Kidney (tissue), 14 donors: ENCODE results near the gene NDRG2. TPM values are rescaled to one million over a fixed set of nuclear protein-coding genes. Genes with fewer than 3 reads are reported as not detected.

Experiments used
- DNase-seq, 5 donors: peaks; one replicate each; pipeline ENCODE4 v3.0.0-alpha.2; 2013 to 2020
- FAIRE-seq: peaks from 2 replicates; lab custom pipeline; 2012; peaks lifted over from hg19 to GRCh38; lab: Jason Lieb, UNC
- H3K27ac ChIP-seq, 2 donors: one replicate each; pipeline ENCODE4 v1.7.0; 2013; ENCODE audit warnings: low read depth in 2 of 2, low read length in 2 of 2, inconsistent platforms in 1 of 2
- H3K27me3 ChIP-seq: one replicate; pipeline ENCODE4 v1.7.1; 2013; ENCODE audit warnings: low read length, inconsistent platforms; ENCODE audit not compliant: control insufficient read depth, insufficient read depth
- H3K36me3 ChIP-seq, 3 donors: one replicate each; pipeline versions ENCODE4 v1.7.0 to v1.7.1; 2013; ENCODE audit warnings: low read length in 3 of 3, control low read depth in 1 of 3, inconsistent platforms in 1 of 3; ENCODE audit not compliant: insufficient read depth in 3 of 3, control insufficient read depth in 2 of 3
- H3K4me1 ChIP-seq, 3 donors: one replicate each; pipeline versions ENCODE4 v1.7.0 to v1.7.1; 2013; ENCODE audit warnings: low read length in 3 of 3, inconsistent platforms in 1 of 3, low read depth in 1 of 3; ENCODE audit not compliant: control insufficient read depth in 2 of 3, insufficient read depth in 2 of 3
- H3K4me3 ChIP-seq, 3 donors: one replicate each; pipeline versions ENCODE4 v1.7.0 to v1.8.1; 2013; ENCODE audit warnings: low read length in 3 of 3, control low read depth in 1 of 3, inconsistent platforms in 1 of 3
- H3K9ac ChIP-seq, 3 donors: one replicate each; pipeline versions ENCODE4 v1.7.0 to v1.7.1; 2013; ENCODE audit warnings: low read length in 3 of 3, control low read depth in 1 of 3, inconsistent platforms in 1 of 3
- H3K9me3 ChIP-seq, 3 donors: one replicate each; pipeline versions ENCODE4 v1.7.0 to v1.7.1; 2013; ENCODE audit warnings: low read length in 3 of 3, control low read depth in 1 of 3, inconsistent platforms in 1 of 3; ENCODE audit not compliant: control insufficient read depth in 2 of 3, insufficient read depth in 1 of 3
- intact Hi-C: fragments of 100-400 bp; cut with DNase I; formaldehyde crosslinking; loops from one replicate; pipeline ENCODE4 v1.11.1; 2022
- polyA plus RNA-seq: library from polyadenylated mRNA; stranded (reverse); fragments of 350-450 nt; fragmentation: Illumina TruSeq; extraction: RNeasy Lipid Tissue Mini Kit (QIAGEN cat#74804); gene quantifications from one replicate; pipeline ENCODE4 v1.2.3, GENCODE V29; 2014; ENCODE audit warnings: low read depth, low replicate concordance; ENCODE audit not compliant: insufficient read depth
- total RNA-seq: library from RNA; stranded (reverse); fragmentation: NEBNext Ultra II Directional; extraction: Animal tissue kit (Norgen Biotek cat#: 25700); gene quantifications from one replicate; pipeline ENCODE4 v1.2.1, GENCODE V29; 2021
- TF ChIP-seq, protein P1 (sequence below): IDR thresholded peaks from 3 replicates; pipeline ENCODE4 v1.5.1; 2012; ENCODE audit warnings: mild to moderate bottlenecking, moderate library complexity, borderline replicate concordance; ENCODE audit not compliant: insufficient read depth; ENCODE audit errors: extremely low read depth
- donor health status: control.
- donor health status: control.
- donor health status: control.
- donor health status: control.
- donor health status: control.
- donor health status: DM: yes; HTN: yes; CAD: no.
- donor health status: Normal renal cell carcinoma (clear cell type).

The NDRG2 gene
- total and polyA plus RNA-seq, 2 donors from 2014 or later: 86.2 to 209 TPM

GRCh38 chr14:21057803-21058675 is 33.2 kb upstream of the NDRG2 start, which contains the start of gene RNASE8:
RNASE8 (plus strand) TSS chr14:21057822; CDS start chr14:21057893, 71 bp downstream.
- H3K4me1 ChIP-seq: peaks cover under 1 to 21% (median 5%) of the 10 kb centered on the region in 3 donors
- TF ChIP-seq, protein P1, sequence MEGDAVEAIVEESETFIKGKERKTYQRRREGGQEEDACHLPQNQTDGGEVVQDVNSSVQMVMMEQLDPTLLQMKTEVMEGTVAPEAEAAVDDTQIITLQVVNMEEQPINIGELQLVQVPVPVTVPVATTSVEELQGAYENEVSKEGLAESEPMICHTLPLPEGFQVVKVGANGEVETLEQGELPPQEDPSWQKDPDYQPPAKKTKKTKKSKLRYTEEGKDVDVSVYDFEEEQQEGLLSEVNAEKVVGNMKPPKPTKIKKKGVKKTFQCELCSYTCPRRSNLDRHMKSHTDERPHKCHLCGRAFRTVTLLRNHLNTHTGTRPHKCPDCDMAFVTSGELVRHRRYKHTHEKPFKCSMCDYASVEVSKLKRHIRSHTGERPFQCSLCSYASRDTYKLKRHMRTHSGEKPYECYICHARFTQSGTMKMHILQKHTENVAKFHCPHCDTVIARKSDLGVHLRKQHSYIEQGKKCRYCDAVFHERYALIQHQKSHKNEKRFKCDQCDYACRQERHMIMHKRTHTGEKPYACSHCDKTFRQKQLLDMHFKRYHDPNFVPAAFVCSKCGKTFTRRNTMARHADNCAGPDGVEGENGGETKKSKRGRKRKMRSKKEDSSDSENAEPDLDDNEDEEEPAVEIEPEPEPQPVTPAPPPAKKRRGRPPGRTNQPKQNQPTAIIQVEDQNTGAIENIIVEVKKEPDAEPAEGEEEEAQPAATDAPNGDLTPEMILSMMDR: no peak
- H3K27ac ChIP-seq: no peak within 1 kb of the TSS
- H3K36me3 ChIP-seq: no peaks in the 10 kb centered on the region
- DNase-seq (no peak), FAIRE-seq (no peak)
- no peak within 1 kb of the TSS for H3K4me3 ChIP-seq
- intact Hi-C loops: no loop called here
- H3K9me3 ChIP-seq: no peaks in the 10 kb centered on the region
- no peaks in the 10 kb centered on the region for H3K27me3 ChIP-seq
- H3K9ac ChIP-seq: no peak within 1 kb of the TSS

- intact Hi-C loops: no loop called here
- Histone ChIP-seq H3K27me3 (no peaks in the 10 kb centered on the region), H3K4me1 (peaks cover 0 to 21% (median 5%) of the 10 kb centered on the region in 3 donors), H3K4me3 (no peak overlapping the region), H3K9me3 (no peaks in the 10 kb centered on the region), H3K36me3 (no peaks in the 10 kb centered on the region), H3K27ac (no peak overlapping the region), H3K9ac (no peak overlapping the region)
- TF ChIP-seq, protein P1: no peak
- DNase-seq: no peak
- no peak for FAIRE-seq
These were observed 31.8 kb upstream of the NDRG2 start for GRCh38 chr14:21056520-21057163.

GRCh38 chr14:21055432-21056117 is 30.7 kb upstream of the NDRG2 start:
- intact Hi-C loops: no loop called here
- Histone ChIP-seq H3K27me3 (no peaks in the 10 kb centered on the region), H3K9ac (no peak overlapping the region), H3K27ac (peak overlapping the region in 1 of 2 donors; percentile 21), H3K4me1 (peaks cover 0 to 21% (median 5%) of the 10 kb centered on the region in 3 donors), H3K36me3 (no peaks in the 10 kb centered on the region), H3K9me3 (no peaks in the 10 kb centered on the region), H3K4me3 (no peak overlapping the region)
- TF ChIP-seq, protein P1: no peak
- FAIRE-seq: no peak
- DNase-seq: peak in 2 of 5 donors; percentile 32 to 51
